HCT116 (cell line): ENCODE results near the gene WDR90. TPM values are rescaled to one million over a fixed set of nuclear protein-coding genes. Genes with fewer than 3 reads are reported as not detected.

ENCODE experiments used
- ATAC-seq: fragments of 200-7000 bp; cut with Tn5 transposase; 2 replicates; pipeline ENCODE4 v1.9.1; 2020; ENCODE audit warnings: mild to moderate bottlenecking, moderate library complexity
- BruUV-seq: library from RNA; stranded (reverse); fragments of 400-500 nt; replicated peaks from 2 replicates; lab custom pipeline; 2021; lab: Mats Ljungman, UMichigan
- CTCF ChIA-PET: fragments of 300-600 bp; sonication (Branson Sonifier 250); formaldehyde crosslinking; loops from one replicate; lab custom pipeline; 2021; ENCODE audit warnings: antibody characterized with exemption; lab: Charles Lee
- POLR2A ChIA-PET: fragments of 300-600, 350-600 bp; sonication (Branson Sonifier 250); formaldehyde crosslinking; loops from one replicate; lab custom pipeline; 2021; ENCODE audit warnings: antibody characterized with exemption; lab: Charles Lee
- RAD21 ChIA-PET, 2 experiments: fragments of 300-600 bp; sonication (Branson Sonifier 250); formaldehyde crosslinking; loops; one replicate each; lab custom pipeline; 2023; ENCODE audit warnings: low total read pairs in 2 of 2; ENCODE audit not compliant: uncharacterized antibody in 2 of 2, unreplicated experiment in 2 of 2, low non-redundant PET in 1 of 2; lab: Charles Lee
- DNase-seq: peaks from one replicate; pipeline ENCODE4 v3.0.0-alpha.2; 2010; ENCODE audit warnings: low read depth, low spot score
- H2AFZ ChIP-seq: fragments of 200-600 bp; shearing (Covaris generic), sonication (generic); 2 replicates; pipeline ENCODE4 v1.6.1; 2017; ENCODE audit warnings: low read depth, mixed run types, mixed read lengths, antibody characterized with exemption, low read length; ENCODE audit not compliant: poor library complexity, severe bottlenecking
- H3K27ac ChIP-seq: 2 replicates; pipeline ENCODE4 v1.5.1; 2012; ENCODE audit warnings: low read depth, low read length
- H3K27me3 ChIP-seq: fragments of 200-600 bp; sonication (generic); 2 replicates; pipeline ENCODE4 v1.6.1; 2016; ENCODE audit warnings: mixed run types, low read length, mixed read lengths; ENCODE audit not compliant: insufficient read depth
- H3K36me3 ChIP-seq, 2 experiments: fragments of 200-500 bp in 1 of 2; fragments of 200-600 bp in 1 of 2; sonication (Bioruptor generic) in 1 of 2; sonication (generic) in 1 of 2; 2 replicates each; pipeline versions ENCODE4 v1.5.1 to v1.6.1; 2014 to 2016; ENCODE audit warnings: low read length in 2 of 2, inconsistent platforms in 1 of 2, mixed read lengths in 1 of 2, mixed run types in 1 of 2; ENCODE audit not compliant: insufficient read depth in 2 of 2, control insufficient read depth in 1 of 2
- H3K4me1 ChIP-seq, 2 experiments: fragments of 200-600 bp in 1 of 2; sonication (generic) in 1 of 2; 2 replicates each; pipeline versions ENCODE4 v1.5.1 to v1.6.1; 2012 to 2017; ENCODE audit warnings: low read length in 2 of 2, inconsistent platforms in 1 of 2, mild to moderate bottlenecking in 1 of 2, mixed read lengths in 1 of 2, mixed run types in 1 of 2, moderate library complexity in 1 of 2; ENCODE audit not compliant: insufficient read depth in 2 of 2, control insufficient read depth in 1 of 2
- H3K4me2 ChIP-seq: fragments of 200-600 bp; sonication (generic); 2 replicates; pipeline ENCODE4 v1.6.1; 2017; ENCODE audit warnings: mixed run types, low read length, mixed read lengths
- H3K4me3 ChIP-seq, 2 experiments: fragments of 200-600 bp in 1 of 2; sonication (generic) in 1 of 2; replicated peaks in 1 of 2; 2 replicates each; pipeline ENCODE4 v1.5.1; 2011 to 2016; ENCODE audit warnings: low read length in 2 of 2, control low read depth in 1 of 2, low read depth in 1 of 2, mild to moderate bottlenecking in 1 of 2, mixed read lengths in 1 of 2, mixed run types in 1 of 2
- H3K79me2 ChIP-seq: fragments of 200-600 bp; sonication (generic); 2 replicates; pipeline ENCODE4 v1.6.1; 2017; ENCODE audit warnings: mild to moderate bottlenecking, mixed run types, low read length, moderate library complexity, mixed read lengths; ENCODE audit not compliant: insufficient read depth
- H3K9ac ChIP-seq: fragments of 200-600 bp; sonication (generic); 2 replicates; pipeline ENCODE4 v1.6.1; 2016; ENCODE audit warnings: low read length, mixed read lengths
- H3K9me2 ChIP-seq: fragments of 200-600 bp; sonication (generic), shearing (Covaris generic); 2 replicates; pipeline ENCODE4 v1.6.1; 2017; ENCODE audit warnings: mixed run types, mild to moderate bottlenecking, moderate library complexity; ENCODE audit not compliant: insufficient read depth
- H3K9me3 ChIP-seq, 2 experiments: fragments of 200-500 bp in 1 of 2; fragments of 200-600 bp in 1 of 2; sonication (Bioruptor generic) in 1 of 2; sonication (generic) in 1 of 2; 2 replicates each; pipeline ENCODE4 v1.6.1; 2014 to 2017; ENCODE audit warnings: low read length in 2 of 2, mixed read lengths in 2 of 2, inconsistent platforms in 1 of 2, low read depth in 1 of 2, mild to moderate bottlenecking in 1 of 2, mixed run types in 1 of 2, moderate library complexity in 1 of 2; ENCODE audit not compliant: control insufficient read depth in 1 of 2, insufficient read depth in 1 of 2
- H4K20me1 ChIP-seq: fragments of 200-600 bp; sonication (generic), shearing (Covaris generic); 2 replicates; pipeline ENCODE4 v1.6.1; 2017; ENCODE audit warnings: mixed run types, mild to moderate bottlenecking, moderate library complexity; ENCODE audit not compliant: insufficient read depth
- CTCF ChIP-seq, 3 experiments: fragments of 200-600 bp in 1 of 3; sonication (generic) in 1 of 3; IDR thresholded peaks in 2 of 3; conservative IDR thresholded peaks in 1 of 3; 2 replicates each; pipeline ENCODE4 v1.5.1; 2012 to 2017; ENCODE audit warnings: low read depth in 2 of 3, low read length in 2 of 3, antibody characterized with exemption in 1 of 3, borderline replicate concordance in 1 of 3, control low read depth in 1 of 3, mild to moderate bottlenecking in 1 of 3, mixed read lengths in 1 of 3, mixed run types in 1 of 3, moderate library complexity in 1 of 3; ENCODE audit not compliant: insufficient read depth in 1 of 3
- EGR1 ChIP-seq: IDR thresholded peaks from 2 replicates; pipeline ENCODE4 v1.6.1; 2012; ENCODE audit warnings: low read depth
- ELF1 ChIP-seq: IDR thresholded peaks from 2 replicates; pipeline ENCODE4 v1.6.1; 2012; ENCODE audit warnings: low read depth, borderline replicate concordance
- EZH2 ChIP-seq: fragments of 200-600 bp; sonication (generic); IDR thresholded peaks from 2 replicates; pipeline ENCODE4 v1.6.1; 2017; ENCODE audit warnings: antibody characterized with exemption, mixed run types
- EZH2phosphoT487 ChIP-seq: fragments of 200-600 bp; IDR thresholded peaks from 2 replicates; pipeline ENCODE4 v1.6.1; 2018; ENCODE audit warnings: antibody characterized with exemption, borderline replicate concordance
- JUND ChIP-seq: IDR thresholded peaks from 2 replicates; pipeline ENCODE4 v1.6.1; 2012
- POLR2A ChIP-seq: IDR thresholded peaks from 2 replicates; pipeline ENCODE4 v1.7.0; 2011; ENCODE audit warnings: borderline replicate concordance; ENCODE audit not compliant: insufficient read depth, insufficient read length; ENCODE audit errors: extremely low read depth
- POLR2AphosphoS5 ChIP-seq: IDR thresholded peaks from 2 replicates; pipeline ENCODE4 v1.6.1; 2011; ENCODE audit warnings: mild to moderate bottlenecking, low read depth, low read length, moderate library complexity
- REST ChIP-seq: IDR thresholded peaks from 2 replicates; pipeline ENCODE4 v1.6.1; 2012; ENCODE audit warnings: low read depth
- SRF ChIP-seq: IDR thresholded peaks from 2 replicates; pipeline ENCODE4 v1.6.1; 2012; ENCODE audit warnings: low read depth
- TCF7L2 ChIP-seq: IDR thresholded peaks from 2 replicates; pipeline ENCODE4 v1.7.0; 2011; ENCODE audit warnings: borderline replicate concordance, inconsistent platforms; ENCODE audit not compliant: insufficient read depth, insufficient read length; ENCODE audit errors: extremely low read depth
- YY1 ChIP-seq: IDR thresholded peaks from 2 replicates; pipeline ENCODE4 v1.6.1; 2011; ENCODE audit warnings: low read length, low read depth, moderate library complexity, mild to moderate bottlenecking; ENCODE audit not compliant: insufficient replicate concordance; ENCODE audit errors: extremely low read depth
- ZBTB33 ChIP-seq: IDR thresholded peaks from 2 replicates; pipeline ENCODE4 v1.6.1; 2011; ENCODE audit warnings: mild to moderate bottlenecking, low read length, moderate library complexity; ENCODE audit not compliant: insufficient replicate concordance; ENCODE audit errors: extremely low read depth
- ZFX ChIP-seq: fragments of 450-650 bp; IDR thresholded peaks from 2 replicates; pipeline ENCODE4 v1.6.1; 2017
- intact Hi-C: fragments of 100-400 bp; cut with micrococcal nuclease; formaldehyde crosslinking; loops from 2 replicates; pipeline ENCODE4 v1.10.0; 2022
- total RNA-seq: library from RNA; stranded (reverse); gene quantifications from one replicate; pipeline ENCODE4 v1.2.1, GENCODE V29; 2021; ENCODE audit not compliant: unreplicated experiment

WDR90 gene
- total RNA-seq, 1 experiment from 2014 or later: 73.7 TPM

GRCh38 chr16:672851-673250 is 23.7 kb downstream of the WDR90 start:
- no peak overlapping the region for H3K4me2 ChIP-seq
- no peak overlapping the region for H2AFZ ChIP-seq
- no peaks in the 10 kb centered on the region for H3K9me3 ChIP-seq
- H3K9ac ChIP-seq: no peak overlapping the region
- ChIA-PET CTCF (no interaction called here), POLR2A (no interaction called here), RAD21 (no interaction called here)
- no peaks in the 10 kb centered on the region for H3K9me2 ChIP-seq
- H3K27me3 ChIP-seq: no peaks in the 10 kb centered on the region
- intact Hi-C loops: no loop called here
- peaks cover 0 to 4% of the 10 kb centered on the region in 2 experiments; a peak in 1 of 4 replicates for H3K36me3 ChIP-seq
- peaks cover 26% of the 10 kb centered on the region for H3K79me2 ChIP-seq
- no peak for TF ChIP-seq CTCF (IDR thresholded peaks at IDR 0.05 in 2 of 3, conservative IDR thresholded peaks at IDR 0.05 in 1 of 3; ENCODE audit: borderline replicate concordance in 1 of 3, insufficient read depth in 1 of 3, low read depth in 2 of 3, low read length in 2 of 3)
- TF ChIP-seq EGR1: no peak
- TF ChIP-seq YY1: no peak
- TF ChIP-seq TCF7L2: no peak
- no peak for TF ChIP-seq ELF1
- no peak for TF ChIP-seq REST
- TF ChIP-seq EZH2: no peak
- no peak for TF ChIP-seq EZH2phosphoT487
- no peak for TF ChIP-seq POLR2A
- TF ChIP-seq ZBTB33: no peak
- TF ChIP-seq POLR2AphosphoS5: no peak
- TF ChIP-seq JUND: no peak
- no peak for TF ChIP-seq SRF
- no peak for TF ChIP-seq ZFX
- no peak for DNase-seq
- H3K4me3 ChIP-seq: no peak overlapping the region
- no peak overlapping the region for H3K27ac ChIP-seq
- BruUV-seq: no TSS peak
- peaks cover 0 to 5% of the 10 kb centered on the region in 2 experiments; a peak in 1 of 4 replicates for H3K4me1 ChIP-seq
- no peaks in the 10 kb centered on the region for H4K20me1 ChIP-seq
- ATAC-seq: no peak
